Measurements from ENCODE around the gene ABL1. TPM values are rescaled to one million over a fixed set of nuclear protein-coding genes. Genes with fewer than 3 reads are reported as not detected.
A peak's percentile ranks its signal among the peaks of the same experiment; 100 is the strongest.

Gene ABL1
- total and polyA plus RNA-seq, 4 donors: 23.3 to 60.0 (median 37.7) TPM

- H3K9ac ChIP-seq (ENCODE audit: insufficient read depth in 1 of 2, low read length in 2 of 2): no peak overlapping the region
- H3K36me3 ChIP-seq (ENCODE audit: control insufficient read depth in 4 of 4, insufficient read depth in 4 of 4, low read length in 4 of 4): peaks cover 0 to 44% (median 13%) of the 10 kb centered on the region in 4 donors
- H3K4me1 ChIP-seq (ENCODE audit: control insufficient read depth in 5 of 5, insufficient read depth in 5 of 5, low read length in 5 of 5): peaks cover 0 to 3% (median 0%) of the 10 kb centered on the region in 5 donors
- peak overlapping the region in 1 of 2 donors; percentile 63 for H3K27ac ChIP-seq (ENCODE audit: low read depth in 1 of 2, low read length in 1 of 2)
- ATAC-seq (ENCODE audit: insufficient read depth, low FRiP score) (no peak), DNase-seq (no peak)
- H3K4me3 ChIP-seq: no peak overlapping the region
- H3K9me3 ChIP-seq (ENCODE audit: control insufficient read depth in 4 of 4, insufficient read depth in 3 of 4, low read length in 3 of 4): no peaks in the 10 kb centered on the region
- no peak for TF ChIP-seq CTCF (IDR thresholded peaks at IDR 0.05; ENCODE audit: control extremely low read depth, extremely low read depth)
- 89 to 95% methylated on average over 15 of the region's 15 CpGs for WGBS, 2 donors
- no peaks in the 10 kb centered on the region for H3K27me3 ChIP-seq (ENCODE audit: control insufficient read depth in 3 of 3, insufficient read depth in 3 of 3, low read length in 2 of 3)
These were observed 38.0 kb downstream of the ABL1 start for GRCh38 chr9:130872912-130873503.

GRCh38 chr9:130873966-130874365 is 38.9 kb downstream of the ABL1 start:
- peaks cover 0 to 3% (median 0%) of the 10 kb centered on the region in 5 donors for H3K4me1 ChIP-seq (ENCODE audit: control insufficient read depth in 5 of 5, insufficient read depth in 5 of 5, low read length in 5 of 5)
- WGBS, 2 donors: 94 to 96% methylated on average over 8 of the region's 8 CpGs

GRCh38 chr9:130874783-130875182 is 39.7 kb downstream of the ABL1 start:
- no peaks in the 10 kb centered on the region for H3K4me1 ChIP-seq (ENCODE audit: control insufficient read depth in 5 of 5, insufficient read depth in 5 of 5, low read length in 5 of 5)
- no peak for TF ChIP-seq CTCF (IDR thresholded peaks at IDR 0.05; ENCODE audit: control extremely low read depth, extremely low read depth)

More at GRCh38 chr9:130873966-130874365, 38.9 kb downstream of the ABL1 start:
- no peak overlapping the region for H3K4me3 ChIP-seq
- ATAC-seq (ENCODE audit: insufficient read depth, low FRiP score): no peak
- DNase-seq: no peak
- H3K27ac ChIP-seq (ENCODE audit: low read depth in 1 of 2, low read length in 1 of 2): peak overlapping the region in 1 of 2 donors; percentile 63
- no peaks in the 10 kb centered on the region for H3K27me3 ChIP-seq (ENCODE audit: control insufficient read depth in 3 of 3, insufficient read depth in 3 of 3, low read length in 2 of 3)
- H3K9me3 ChIP-seq (ENCODE audit: control insufficient read depth in 4 of 4, insufficient read depth in 3 of 4, low read length in 3 of 4): no peaks in the 10 kb centered on the region
- H3K36me3 ChIP-seq (ENCODE audit: control insufficient read depth in 4 of 4, insufficient read depth in 4 of 4, low read length in 4 of 4): peaks cover 0 to 49% (median 18%) of the 10 kb centered on the region in 4 donors
- no peak for TF ChIP-seq CTCF (IDR thresholded peaks at IDR 0.05; ENCODE audit: control extremely low read depth, extremely low read depth)
- no peak overlapping the region for H3K9ac ChIP-seq (ENCODE audit: insufficient read depth in 1 of 2, low read length in 2 of 2)

More at GRCh38 chr9:130874783-130875182, 39.7 kb downstream of the ABL1 start:
- 83 to 94% methylated on average over 5 of the region's 5 CpGs for WGBS, 2 donors
- Histone ChIP-seq H3K9me3 (ENCODE audit: control insufficient read depth in 4 of 4, insufficient read depth in 3 of 4, low read length in 3 of 4) (no peaks in the 10 kb centered on the region), H3K27me3 (ENCODE audit: control insufficient read depth in 3 of 3, insufficient read depth in 3 of 3, low read length in 2 of 3) (no peaks in the 10 kb centered on the region), H3K4me3 (no peak overlapping the region), H3K36me3 (ENCODE audit: control insufficient read depth in 4 of 4, insufficient read depth in 4 of 4, low read length in 4 of 4) (peaks cover 0 to 46% (median 23%) of the 10 kb centered on the region in 4 donors), H3K27ac (ENCODE audit: low read depth in 1 of 2, low read length in 1 of 2) (no peak overlapping the region), H3K9ac (ENCODE audit: insufficient read depth in 1 of 2, low read length in 2 of 2) (no peak overlapping the region)
- ATAC-seq (ENCODE audit: insufficient read depth, low FRiP score) (no peak), DNase-seq (no peak)

All from lung (tissue), 12 donors.